H9 (cell line): Measurements from ENCODE around the gene KLHL7. TPM values are rescaled to one million over a fixed set of nuclear protein-coding genes. Genes with fewer than 3 reads are reported as not detected.

Experiments
- DNase-seq: peaks from one replicate; pipeline ENCODE4 v3.0.0-alpha.2; 2017
- H2AFZ ChIP-seq: one replicate; pipeline ENCODE4 v1.6.1; 2013; ENCODE audit warnings: mild to moderate bottlenecking, low read length, control low read depth, moderate library complexity
- H2AK5ac ChIP-seq: 2 replicates; pipeline ENCODE4 v1.6.1; 2013; ENCODE audit warnings: low read length, control low read depth, mixed read lengths; ENCODE audit not compliant: insufficient read length
- H2BK120ac ChIP-seq: one replicate; pipeline ENCODE4 v1.6.1; 2013; ENCODE audit warnings: low read depth, mild to moderate bottlenecking, low read length, control low read depth, inconsistent platforms; ENCODE audit not compliant: poor library complexity, severe bottlenecking
- H2BK12ac ChIP-seq: 2 replicates; pipeline ENCODE4 v1.6.1; 2013; ENCODE audit warnings: low read length, control low read depth, mixed read lengths, low read depth; ENCODE audit not compliant: insufficient read length
- H2BK15ac ChIP-seq: 2 replicates; pipeline ENCODE4 v1.6.1; 2013; ENCODE audit warnings: low read depth, low read length, control low read depth
- H2BK20ac ChIP-seq: one replicate; pipeline ENCODE4 v1.6.1; 2013; ENCODE audit warnings: low read depth, mild to moderate bottlenecking, low read length, control low read depth, inconsistent platforms; ENCODE audit not compliant: poor library complexity, severe bottlenecking
- H2BK5ac ChIP-seq: 2 replicates; pipeline ENCODE4 v1.6.1; 2013; ENCODE audit warnings: low read length, control low read depth, mixed read lengths; ENCODE audit not compliant: insufficient read length
- H3K14ac ChIP-seq: 2 replicates; pipeline ENCODE4 v1.6.1; 2013; ENCODE audit warnings: low read length, control low read depth; ENCODE audit not compliant: insufficient read depth
- H3K18ac ChIP-seq: 2 replicates; pipeline ENCODE4 v1.6.1; 2013; ENCODE audit warnings: low read depth, mild to moderate bottlenecking, mixed read lengths, low read length, control low read depth; ENCODE audit not compliant: insufficient read length
- H3K23ac ChIP-seq: 2 replicates; pipeline ENCODE4 v1.6.1; 2013; ENCODE audit warnings: low read length, control low read depth, mixed read lengths, low read depth; ENCODE audit not compliant: insufficient read length
- H3K23me2 ChIP-seq: 2 replicates; pipeline ENCODE4 v1.6.1; 2013; ENCODE audit warnings: low read depth, mild to moderate bottlenecking, mixed read lengths, low read length, control low read depth; ENCODE audit not compliant: insufficient read length, poor library complexity, severe bottlenecking
- H3K27ac ChIP-seq: 2 replicates; pipeline ENCODE4 v1.5.1; 2013; ENCODE audit warnings: low read length, control low read depth, mixed read lengths, low read depth; ENCODE audit not compliant: insufficient read length
- H3K27me3 ChIP-seq: 2 replicates; pipeline ENCODE4 v1.6.1; 2013; ENCODE audit warnings: low read length, control low read depth, inconsistent platforms; ENCODE audit not compliant: insufficient read depth
- H3K4ac ChIP-seq: 2 replicates; pipeline ENCODE4 v1.6.1; 2013; ENCODE audit warnings: low read depth, mild to moderate bottlenecking, control low read depth, inconsistent platforms, low read length, moderate library complexity
- H3K4me1 ChIP-seq: 2 replicates; pipeline ENCODE4 v1.6.1; 2013; ENCODE audit warnings: low read length, control low read depth, inconsistent platforms; ENCODE audit not compliant: insufficient read depth
- H3K4me2 ChIP-seq: 2 replicates; pipeline ENCODE4 v1.6.1; 2013; ENCODE audit warnings: low read length, control low read depth, mixed read lengths; ENCODE audit not compliant: insufficient read length, insufficient read depth
- H3K56ac ChIP-seq: 2 replicates; pipeline ENCODE4 v1.6.1; 2013; ENCODE audit warnings: low read depth, mild to moderate bottlenecking, mixed read lengths, low read length, control low read depth; ENCODE audit not compliant: insufficient read length
- H3K79me1 ChIP-seq: 2 replicates; pipeline ENCODE4 v1.6.1; 2013; ENCODE audit warnings: low read depth, mild to moderate bottlenecking, moderate library complexity, low read length, control low read depth, inconsistent platforms; ENCODE audit not compliant: insufficient read depth, poor library complexity, severe bottlenecking
- H3K79me2 ChIP-seq: 2 replicates; pipeline ENCODE4 v1.6.1; 2013; ENCODE audit warnings: low read length, control low read depth, inconsistent platforms; ENCODE audit not compliant: insufficient read depth
- H3K9ac ChIP-seq: 2 replicates; pipeline ENCODE4 v1.6.1; 2013; ENCODE audit warnings: low read length, control low read depth, mixed read lengths; ENCODE audit not compliant: insufficient read length; ENCODE audit errors: extremely low read depth
- H3K9me3 ChIP-seq: one replicate; pipeline ENCODE4 v1.6.1; 2013; ENCODE audit warnings: low read depth, low read length, inconsistent platforms; ENCODE audit not compliant: control insufficient read depth
- H3T11ph ChIP-seq: one replicate; pipeline ENCODE4 v1.6.1; 2013; ENCODE audit warnings: mild to moderate bottlenecking, low read length, control low read depth, inconsistent platforms
- H4K20me1 ChIP-seq: one replicate; pipeline ENCODE4 v1.6.1; 2013; ENCODE audit not compliant: control insufficient read depth, insufficient read length, insufficient read depth
- H4K5ac ChIP-seq: 2 replicates; pipeline ENCODE4 v1.6.1; 2013; ENCODE audit warnings: low read depth, mild to moderate bottlenecking, mixed read lengths, low read length, control low read depth; ENCODE audit not compliant: insufficient read length
- H4K8ac ChIP-seq: replicated peaks from 2 replicates; pipeline ENCODE4 v1.6.1; 2013; ENCODE audit warnings: low read length, control low read depth, mixed read lengths, low read depth; ENCODE audit not compliant: insufficient read length
- H4K91ac ChIP-seq: 2 replicates; pipeline ENCODE4 v1.6.1; 2013; ENCODE audit warnings: low read depth, mild to moderate bottlenecking, moderate library complexity, mixed read lengths, low read length, control low read depth; ENCODE audit not compliant: insufficient read length
- H3K27ac Mint-ChIP-seq, 3 experiments: 2 replicates in 2 of 3; 3 replicates in 1 of 3; pipeline ENCODE4 v1.8.0; 2020 to 2021; ENCODE audit warnings: mixed read lengths in 3 of 3, mild to moderate bottlenecking in 1 of 3, moderate library complexity in 1 of 3
- H3K27me3 Mint-ChIP-seq: 2 replicates; pipeline ENCODE4 v1.8.0; 2021; ENCODE audit warnings: low read depth, mild to moderate bottlenecking, moderate library complexity, mixed read lengths
- H3K36me3 Mint-ChIP-seq, 3 experiments: 2 replicates in 2 of 3; 3 replicates in 1 of 3; pipeline ENCODE4 v1.8.0; 2020 to 2021; ENCODE audit warnings: low read depth in 3 of 3, mixed read lengths in 3 of 3; ENCODE audit not compliant: insufficient read depth in 1 of 3
- H3K4me1 Mint-ChIP-seq, 2 experiments: 2 replicates each; pipeline ENCODE4 v1.8.0; 2020; ENCODE audit warnings: mixed read lengths in 2 of 2
- H3K4me3 Mint-ChIP-seq, 2 experiments: 2 replicates in 1 of 2; 3 replicates in 1 of 2; pipeline ENCODE4 v1.8.0; 2020 to 2021; ENCODE audit warnings: mild to moderate bottlenecking in 2 of 2, mixed read lengths in 2 of 2, moderate library complexity in 1 of 2
- H3K9me3 Mint-ChIP-seq, 2 experiments: 2 replicates in 1 of 2; 3 replicates in 1 of 2; pipeline ENCODE4 v1.8.0; 2020; ENCODE audit warnings: mild to moderate bottlenecking in 2 of 2, mixed read lengths in 2 of 2, moderate library complexity in 1 of 2
- CTCF ChIP-seq: fragments of 200-600 bp; sonication (generic); conservative IDR thresholded peaks from 3 replicates; pipeline ENCODE4 v1.8.0; 2021; ENCODE audit warnings: antibody characterized with exemption, mild to moderate bottlenecking
- WGBS: extraction: QIAGEN DNeasy Blood & Tissue Kit; methylation state at CpG from one replicate; pipeline ENCODE4 v1.1.7; 2013; ENCODE audit warnings: missing lambda C conversion rate, low lambda C conversion rate, mixed read lengths; ENCODE audit not compliant: insufficient read length; ENCODE audit errors: extremely low coverage; 5-methylcytosine and 5-hydroxymethylcytosine counted together
- total RNA-seq: library from RNA; stranded (reverse); gene quantifications from 2 replicates; pipeline ENCODE4 v1.2.1, GENCODE V29; 2021

Gene KLHL7
- total RNA-seq, 1 experiment from 2014 or later = 56.7 TPM

DNA sequence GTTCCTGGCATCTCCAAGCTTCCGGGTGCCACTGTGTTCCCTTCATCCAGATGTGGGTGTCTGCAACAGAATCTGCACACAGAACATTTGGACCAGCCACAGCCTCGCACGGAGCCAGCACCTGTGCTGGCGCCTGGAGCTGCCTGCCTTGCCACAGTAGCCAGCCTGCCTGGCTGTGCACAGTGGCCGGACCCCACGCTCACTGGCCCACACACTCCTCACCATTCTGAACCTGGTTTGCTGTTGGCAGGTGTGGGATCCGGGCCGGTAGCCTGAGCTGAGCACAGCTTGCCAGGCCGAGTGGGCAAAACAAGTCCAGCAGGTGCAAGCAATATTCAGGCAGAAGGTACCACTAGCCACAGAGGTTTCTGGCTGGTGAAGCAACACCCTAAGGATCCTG, 7.6 kb upstream of the KLHL7 start:
- H3K56ac ChIP-seq = no peak overlapping the region
- Mint-ChIP-seq H3K27ac (peak overlapping the region in 1 of 3 experiments; percentile 35; a peak in 1 of 7 replicates), H3K4me3 (no peak overlapping the region), H3K4me1 (no peaks in the 10 kb centered on the region), H3K27me3 (no peaks in the 10 kb centered on the region), H3K36me3 (peaks cover 4 to 9% (median 6%) of the 10 kb centered on the region in 3 experiments; a peak in 6 of 7 replicates), H3K9me3 (peaks cover 0 to 14% of the 10 kb centered on the region in 2 experiments; a peak in 4 of 5 replicates)
- H2BK12ac ChIP-seq = no peak overlapping the region
- H4K8ac ChIP-seq = no peak overlapping the region
- H2BK20ac ChIP-seq = no peak overlapping the region
- H4K5ac ChIP-seq = no peak overlapping the region
- no peaks in the 10 kb centered on the region for H3K79me1 ChIP-seq
- H3K79me2 ChIP-seq = no peaks in the 10 kb centered on the region
- H3K27ac ChIP-seq = no peak overlapping the region
- no peak overlapping the region for H2AK5ac ChIP-seq
- H3K4ac ChIP-seq = no peak overlapping the region
- no peak for DNase-seq
- no peak overlapping the region for H4K91ac ChIP-seq
- no peaks in the 10 kb centered on the region for H4K20me1 ChIP-seq
- H3K27me3 ChIP-seq = no peaks in the 10 kb centered on the region
- H3K9me3 ChIP-seq = no peaks in the 10 kb centered on the region
- H3K14ac ChIP-seq = no peak overlapping the region
- no peak overlapping the region for H3K18ac ChIP-seq
- no peak overlapping the region for H3K23ac ChIP-seq
- no peak for TF ChIP-seq CTCF
- H2BK15ac ChIP-seq = no peak overlapping the region
- no peak overlapping the region for H2AFZ ChIP-seq
- no CpG with 5 or more reads among the region's 9 CpGs for WGBS
- H3T11ph ChIP-seq = no peak overlapping the region
- H3K9ac ChIP-seq = no peak overlapping the region
- no peak overlapping the region for H2BK5ac ChIP-seq
- H3K4me2 ChIP-seq = no peak overlapping the region
- no peaks in the 10 kb centered on the region for H3K23me2 ChIP-seq
- no peak overlapping the region for H2BK120ac ChIP-seq
- H3K4me1 ChIP-seq = no peaks in the 10 kb centered on the region
